Retinal pigment epithelial cell (primary cell): ENCODE measurements around the gene F2RL2.
A peak's percentile ranks its signal among the peaks of the same experiment; 100 is the strongest.

ENCODE experiments used
- DNase-seq: peaks from one replicate; pipeline ENCODE4 v3.0.0-alpha.2; 2010; ENCODE audit warnings: low read depth
- H3K4me3 ChIP-seq: 2 replicates; pipeline ENCODE4 v1.5.1; 2011; ENCODE audit warnings: mild to moderate bottlenecking, low read length, control low read depth, moderate library complexity
- TF ChIP-seq, protein P1 (sequence below): conservative IDR thresholded peaks from 2 replicates; pipeline ENCODE4 v1.5.1; 2011; ENCODE audit warnings: low read depth, low read length, control low read depth, inconsistent platforms

The F2RL2 gene

DNA sequence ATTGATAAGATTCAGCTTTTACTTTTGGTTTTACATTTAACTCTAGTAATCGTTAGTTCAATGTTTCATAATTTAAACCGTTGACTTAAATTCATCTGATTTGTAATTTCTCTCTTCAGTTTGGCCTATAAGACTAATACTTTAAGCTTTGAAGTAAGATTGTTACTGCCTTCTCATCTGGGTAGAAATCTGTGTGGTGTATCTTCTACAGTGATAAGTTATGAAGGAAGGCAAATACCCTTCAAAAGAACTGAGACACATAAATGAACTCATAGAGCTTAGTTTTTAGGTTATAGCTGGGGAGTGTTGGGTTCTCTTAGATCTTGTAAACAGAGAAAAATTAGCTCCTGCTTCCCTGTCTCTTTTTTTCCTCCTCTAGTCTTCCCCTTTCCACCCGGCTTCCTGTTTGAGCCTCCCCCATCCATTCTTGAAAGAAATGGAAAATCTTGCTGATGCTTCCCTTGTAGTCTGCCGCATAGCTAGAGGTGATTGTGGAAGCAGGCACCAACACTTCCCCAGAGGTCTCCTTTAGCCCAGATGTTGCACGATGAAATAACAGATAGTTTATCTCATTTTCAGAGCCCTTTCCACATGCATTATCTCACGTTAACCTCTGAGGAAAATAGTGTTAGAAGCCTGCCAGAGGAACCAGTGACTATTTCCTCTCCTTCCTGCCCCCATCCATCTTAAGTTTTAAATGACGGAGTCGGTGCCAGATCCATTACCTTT lies 2.0 kb upstream of the F2RL2 start:
- no peak overlapping the region for H3K4me3 ChIP-seq
- TF ChIP-seq, protein P1, sequence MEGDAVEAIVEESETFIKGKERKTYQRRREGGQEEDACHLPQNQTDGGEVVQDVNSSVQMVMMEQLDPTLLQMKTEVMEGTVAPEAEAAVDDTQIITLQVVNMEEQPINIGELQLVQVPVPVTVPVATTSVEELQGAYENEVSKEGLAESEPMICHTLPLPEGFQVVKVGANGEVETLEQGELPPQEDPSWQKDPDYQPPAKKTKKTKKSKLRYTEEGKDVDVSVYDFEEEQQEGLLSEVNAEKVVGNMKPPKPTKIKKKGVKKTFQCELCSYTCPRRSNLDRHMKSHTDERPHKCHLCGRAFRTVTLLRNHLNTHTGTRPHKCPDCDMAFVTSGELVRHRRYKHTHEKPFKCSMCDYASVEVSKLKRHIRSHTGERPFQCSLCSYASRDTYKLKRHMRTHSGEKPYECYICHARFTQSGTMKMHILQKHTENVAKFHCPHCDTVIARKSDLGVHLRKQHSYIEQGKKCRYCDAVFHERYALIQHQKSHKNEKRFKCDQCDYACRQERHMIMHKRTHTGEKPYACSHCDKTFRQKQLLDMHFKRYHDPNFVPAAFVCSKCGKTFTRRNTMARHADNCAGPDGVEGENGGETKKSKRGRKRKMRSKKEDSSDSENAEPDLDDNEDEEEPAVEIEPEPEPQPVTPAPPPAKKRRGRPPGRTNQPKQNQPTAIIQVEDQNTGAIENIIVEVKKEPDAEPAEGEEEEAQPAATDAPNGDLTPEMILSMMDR = no peak
- DNase-seq = no peak

DNA sequence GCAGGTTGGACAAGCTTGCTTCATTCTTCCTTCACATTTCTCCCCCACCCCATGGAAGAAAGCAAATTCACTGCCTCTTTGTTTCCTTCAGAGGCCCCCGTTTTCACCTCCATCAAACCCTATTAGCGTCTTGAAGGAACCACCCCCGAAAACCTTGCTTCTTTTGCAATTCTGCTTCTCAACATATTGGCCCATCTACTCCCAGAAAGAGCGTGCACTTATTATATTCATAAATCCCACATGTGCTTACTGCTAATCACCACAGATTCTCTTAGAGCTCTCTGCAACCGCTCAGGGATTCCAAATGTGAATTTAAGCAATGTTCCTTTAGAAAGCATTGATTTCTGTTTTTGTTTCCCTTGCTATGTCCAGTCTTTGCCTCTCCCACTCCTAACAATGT lies 1.1 kb downstream of the F2RL2 start:
- H3K4me3 ChIP-seq = peak overlapping the region; percentile 62
- peak; percentile 25 for DNase-seq
- TF ChIP-seq, protein P1 = no peak

GRCh38 chr5:76620166-76620565 lies 3.0 kb downstream of the F2RL2 start:
- DNase-seq = no peak
- TF ChIP-seq, protein P1 = no peak
- peak overlapping the region; percentile 62 for H3K4me3 ChIP-seq

DNA sequence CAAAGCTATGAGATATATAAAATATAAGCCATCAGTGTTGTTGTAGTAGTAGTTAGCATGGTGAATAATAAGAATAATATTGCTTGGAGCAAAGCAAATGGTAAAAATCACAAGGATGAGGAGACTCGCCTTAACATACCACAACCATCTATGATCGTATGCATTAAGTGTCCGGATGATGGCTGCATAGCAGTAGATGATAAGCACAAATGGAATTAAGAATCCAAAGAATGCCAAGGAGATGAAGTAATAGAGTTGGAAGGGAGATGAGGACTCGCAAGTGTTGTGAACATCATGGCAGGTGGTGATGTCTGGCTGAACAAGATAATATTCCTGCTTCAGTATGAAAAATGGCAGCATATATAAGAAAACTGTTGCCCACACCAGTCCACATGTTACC lies 5.5 kb downstream of the F2RL2 start:
- no peak overlapping the region for H3K4me3 ChIP-seq
- DNase-seq = no peak
- TF ChIP-seq, protein P1 = no peak

- no peak overlapping the region for H3K4me3 ChIP-seq
- TF ChIP-seq, protein P1 = no peak
- no peak for DNase-seq
Measured at GRCh38 chr5:76617229-76617628, 6.0 kb downstream of the F2RL2 start.

- TF ChIP-seq, protein P1 = no peak
- no peak for DNase-seq
- H3K4me3 ChIP-seq = no peak overlapping the region
Measured at GRCh38 chr5:76616206-76616605, 7.0 kb downstream of the F2RL2 start.

DNA sequence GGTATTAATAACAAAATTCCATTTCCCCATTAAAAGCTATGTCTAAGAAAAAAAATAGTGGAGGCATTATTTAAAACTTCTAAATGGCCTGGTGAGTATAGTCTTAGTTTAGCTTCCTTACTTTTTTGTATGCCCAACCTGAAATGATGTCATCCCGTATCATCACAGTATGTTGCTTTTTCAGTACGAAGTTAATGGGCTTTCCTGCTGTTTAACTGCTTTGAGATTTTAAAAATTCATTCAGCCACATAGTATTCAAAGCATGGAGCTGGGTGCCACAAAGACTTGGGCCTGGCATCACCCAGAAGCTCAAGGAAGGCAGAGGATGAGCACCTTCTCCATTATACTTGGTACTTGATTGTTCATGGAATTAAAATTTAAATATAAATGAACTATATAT lies 7.4 kb downstream of the F2RL2 start:
- no peak overlapping the region for H3K4me3 ChIP-seq
- TF ChIP-seq, protein P1 = no peak
- no peak for DNase-seq
